ENCODE measurements around the gene SORBS2. TPM values are rescaled to one million over a fixed set of nuclear protein-coding genes. Genes with fewer than 3 reads are reported as not detected.

SORBS2 gene
- total and polyA plus RNA-seq, 7 experiments from 2014 or later, result 0.21 to 1.4 TPM; not detected in 5

DNA sequence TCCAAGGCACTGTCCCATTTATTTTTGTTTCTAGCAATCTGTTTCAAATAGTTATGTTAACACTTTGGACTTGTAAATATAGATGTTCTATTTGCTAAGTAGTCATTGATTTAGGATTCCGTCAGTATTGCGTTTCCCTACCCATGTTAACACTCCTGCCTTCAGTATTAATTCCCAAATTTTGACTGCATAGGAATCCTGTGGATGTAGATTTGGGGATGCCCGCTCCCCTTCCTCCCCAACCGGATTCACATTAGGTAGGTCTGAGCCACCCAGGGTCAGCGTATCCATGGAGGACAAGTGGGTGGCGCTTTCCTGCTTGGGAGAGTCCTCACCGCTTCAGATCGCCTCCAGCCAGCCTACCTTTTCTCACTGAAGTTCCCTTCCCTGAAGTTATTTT is 1.1 kb upstream of the SORBS2 start:
- Mint-ChIP-seq H3K9me3 (peaks cover 0 to 4% (median 0%) of the 10 kb centered on the region in 11 donors), H3K27me3 (peaks cover 9 to 38% (median 28%) of the 10 kb centered on the region in 5 donors), H3K27ac (no peak overlapping the region), H3K36me3 (no peaks in the 10 kb centered on the region), H3K4me3 (no peak overlapping the region), H3K4me1 (peaks cover 0 to 5% (median 0%) of the 10 kb centered on the region in 7 donors)
- no peak for ATAC-seq
- no peaks in the 10 kb centered on the region for H3K36me3 ChIP-seq (ENCODE audit: control insufficient read depth in 2 of 3, insufficient read depth in 3 of 3, low read length in 3 of 3)
- DNase-seq, result no peak
- H3K4me1 ChIP-seq (ENCODE audit: control insufficient read depth in 2 of 2, insufficient read depth in 2 of 2, low read length in 2 of 2), result no peaks in the 10 kb centered on the region
- H3K4me3 ChIP-seq (ENCODE audit: low read length), result no peak overlapping the region
- no peaks in the 10 kb centered on the region for H3K27me3 ChIP-seq (ENCODE audit: control insufficient read depth in 2 of 2, insufficient read depth in 2 of 2, low read length in 2 of 2)
- no peak overlapping the region for H3K27ac ChIP-seq (ENCODE audit: low read depth, low read length)
- intact Hi-C loops (cut with micrococcal nuclease), result no loop called here
- CTCF ChIA-PET, result no interaction called here
- H3K9me3 ChIP-seq (ENCODE audit: control insufficient read depth in 2 of 3, low read length in 3 of 3), result no peaks in the 10 kb centered on the region
- POLR2A ChIA-PET, result no interaction called here

DNA sequence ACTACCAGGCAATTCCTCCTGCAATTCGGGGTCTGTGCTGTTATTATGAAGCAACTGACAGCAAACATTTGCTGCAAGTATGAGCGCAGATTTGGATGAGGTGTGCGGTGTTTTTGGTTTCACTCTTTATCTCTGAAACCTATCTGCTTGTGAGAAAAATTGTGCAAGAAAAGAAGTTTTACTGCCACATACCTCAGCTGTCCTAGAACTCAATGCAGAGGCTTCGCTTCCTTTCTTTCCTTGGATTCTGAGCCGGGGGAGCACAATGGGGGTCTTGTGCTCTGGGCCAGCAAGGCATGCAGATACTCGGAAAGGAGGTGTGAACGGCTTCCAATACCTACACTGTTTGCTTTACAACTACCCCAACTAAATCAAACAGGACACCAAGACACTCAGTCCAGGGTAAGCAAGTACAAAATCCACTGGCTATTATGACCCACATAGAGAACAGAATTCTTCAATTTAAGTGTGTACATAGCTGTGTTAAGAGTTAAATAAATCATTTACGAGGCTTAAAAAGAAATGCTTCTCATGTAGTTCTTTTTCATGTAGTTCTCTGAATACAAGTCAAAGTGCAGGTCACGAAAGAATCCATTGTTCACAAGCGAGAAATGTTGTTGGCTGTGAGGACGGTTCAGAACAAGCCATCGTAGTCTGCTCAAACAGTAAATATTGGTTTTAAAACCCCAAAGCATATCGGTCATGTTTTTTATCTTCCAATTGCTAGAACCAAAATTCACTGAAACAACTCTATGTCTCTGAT is 1.1 kb downstream of the SORBS2 start:
- Mint-ChIP-seq H3K27me3 (peaks cover 9 to 38% (median 28%) of the 10 kb centered on the region in 5 donors), H3K9me3 (peaks cover 0 to 4% (median 0%) of the 10 kb centered on the region in 11 donors), H3K4me1 (peaks cover 0 to 5% (median 0%) of the 10 kb centered on the region in 7 donors), H3K36me3 (no peaks in the 10 kb centered on the region), H3K4me3 (no peak overlapping the region), H3K27ac (no peak overlapping the region)
- no peak for DNase-seq
- H3K4me1 ChIP-seq (ENCODE audit: control insufficient read depth in 2 of 2, insufficient read depth in 2 of 2, low read length in 2 of 2), result no peaks in the 10 kb centered on the region
- no peak for ATAC-seq
- no peak overlapping the region for H3K27ac ChIP-seq (ENCODE audit: low read depth, low read length)
- no peak overlapping the region for H3K4me3 ChIP-seq (ENCODE audit: low read length)
- H3K36me3 ChIP-seq (ENCODE audit: control insufficient read depth in 2 of 3, insufficient read depth in 3 of 3, low read length in 3 of 3), result no peaks in the 10 kb centered on the region
- intact Hi-C loops (cut with micrococcal nuclease), result no loop called here
- ChIA-PET POLR2A (no interaction called here), CTCF (no interaction called here)
- H3K27me3 ChIP-seq (ENCODE audit: control insufficient read depth in 2 of 2, insufficient read depth in 2 of 2, low read length in 2 of 2), result no peaks in the 10 kb centered on the region
- H3K9me3 ChIP-seq (ENCODE audit: control insufficient read depth in 2 of 3, low read length in 3 of 3), result no peaks in the 10 kb centered on the region

DNA sequence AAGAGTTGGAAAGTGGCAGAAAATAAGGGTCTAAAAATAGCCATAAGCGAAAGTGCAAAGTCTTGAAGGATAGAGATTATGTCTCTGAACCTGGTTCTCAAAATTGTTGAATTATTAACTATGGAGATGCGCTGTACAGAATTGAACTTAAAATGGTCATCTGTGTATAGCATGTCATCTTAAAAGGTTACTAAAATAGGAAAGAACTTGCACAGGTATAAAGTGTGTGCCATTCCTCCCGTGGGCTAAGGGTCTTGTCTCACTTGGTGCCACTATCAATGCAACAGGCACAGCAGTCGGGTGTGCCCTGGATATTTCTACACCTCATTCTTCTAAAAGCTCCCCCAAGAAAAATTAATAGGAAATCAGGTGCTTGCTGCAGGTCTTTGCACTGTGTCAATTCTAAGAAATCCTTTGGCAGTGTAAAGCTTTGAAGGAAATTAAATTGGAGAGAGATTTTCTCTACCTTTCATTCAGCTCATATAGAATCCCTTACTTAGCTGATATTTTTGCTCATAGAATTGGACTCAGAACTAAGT is 2.4 kb downstream of the SORBS2 start:
- peaks cover 0 to 5% (median 0%) of the 10 kb centered on the region in 7 donors for H3K4me1 Mint-ChIP-seq
- no peak overlapping the region for H3K4me3 Mint-ChIP-seq
- H3K36me3 Mint-ChIP-seq, result no peaks in the 10 kb centered on the region
- H3K36me3 ChIP-seq (ENCODE audit: control insufficient read depth in 2 of 3, insufficient read depth in 3 of 3, low read length in 3 of 3), result no peaks in the 10 kb centered on the region
- ChIA-PET POLR2A (no interaction called here), CTCF (no interaction called here)
- intact Hi-C loops (cut with micrococcal nuclease), result no loop called here
- H3K9me3 ChIP-seq (ENCODE audit: control insufficient read depth in 2 of 3, low read length in 3 of 3), result no peaks in the 10 kb centered on the region
- peaks cover 5 to 34% (median 25%) of the 10 kb centered on the region in 5 donors for H3K27me3 Mint-ChIP-seq
- no peaks in the 10 kb centered on the region for H3K4me1 ChIP-seq (ENCODE audit: control insufficient read depth in 2 of 2, insufficient read depth in 2 of 2, low read length in 2 of 2)
- no peak overlapping the region for H3K27ac ChIP-seq (ENCODE audit: low read depth, low read length)
- DNase-seq, result no peak
- no peak overlapping the region for H3K27ac Mint-ChIP-seq
- no peak for ATAC-seq
- H3K4me3 ChIP-seq (ENCODE audit: low read length), result no peak overlapping the region
- H3K9me3 Mint-ChIP-seq, result peaks cover 0 to 4% (median 0%) of the 10 kb centered on the region in 11 donors
- no peaks in the 10 kb centered on the region for H3K27me3 ChIP-seq (ENCODE audit: control insufficient read depth in 2 of 2, insufficient read depth in 2 of 2, low read length in 2 of 2)

DNA sequence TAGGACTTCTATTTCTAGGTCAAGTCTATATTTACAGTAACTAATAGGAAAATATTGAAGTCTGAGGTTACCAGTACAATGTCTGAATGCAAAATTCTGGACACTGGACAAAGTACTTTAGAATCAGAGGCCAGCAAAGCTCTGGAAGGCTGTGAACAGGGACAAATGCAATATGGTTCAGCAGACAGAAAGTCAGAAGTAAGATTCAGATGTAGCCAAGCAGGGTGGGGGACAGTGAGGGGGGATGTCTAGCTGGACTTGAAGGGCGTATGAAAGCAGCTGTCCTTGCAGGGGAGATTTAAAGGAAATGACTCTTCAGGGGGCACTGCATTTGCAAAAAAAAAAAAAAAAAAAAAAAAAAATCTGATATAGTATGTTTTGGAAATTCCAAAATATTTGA is 2.9 kb downstream of the SORBS2 start:
- Histone ChIP-seq H3K4me3 (ENCODE audit: low read length) (no peak overlapping the region), H3K36me3 (ENCODE audit: control insufficient read depth in 2 of 3, insufficient read depth in 3 of 3, low read length in 3 of 3) (no peaks in the 10 kb centered on the region), H3K4me1 (ENCODE audit: control insufficient read depth in 2 of 2, insufficient read depth in 2 of 2, low read length in 2 of 2) (no peaks in the 10 kb centered on the region), H3K9me3 (ENCODE audit: control insufficient read depth in 2 of 3, low read length in 3 of 3) (no peaks in the 10 kb centered on the region), H3K27me3 (ENCODE audit: control insufficient read depth in 2 of 2, insufficient read depth in 2 of 2, low read length in 2 of 2) (no peaks in the 10 kb centered on the region), H3K27ac (ENCODE audit: low read depth, low read length) (no peak overlapping the region)
- CTCF ChIA-PET, result no interaction called here
- ATAC-seq, result no peak
- POLR2A ChIA-PET, result no interaction called here
- Mint-ChIP-seq H3K27me3 (peaks cover 3 to 31% (median 23%) of the 10 kb centered on the region in 5 donors), H3K27ac (no peak overlapping the region), H3K4me3 (no peak overlapping the region), H3K36me3 (no peaks in the 10 kb centered on the region), H3K9me3 (peaks cover 0 to 4% (median 0%) of the 10 kb centered on the region in 11 donors), H3K4me1 (peaks cover 0 to 5% (median 0%) of the 10 kb centered on the region in 7 donors)
- intact Hi-C loops (cut with micrococcal nuclease), result no loop called here
- no peak for DNase-seq

DNA sequence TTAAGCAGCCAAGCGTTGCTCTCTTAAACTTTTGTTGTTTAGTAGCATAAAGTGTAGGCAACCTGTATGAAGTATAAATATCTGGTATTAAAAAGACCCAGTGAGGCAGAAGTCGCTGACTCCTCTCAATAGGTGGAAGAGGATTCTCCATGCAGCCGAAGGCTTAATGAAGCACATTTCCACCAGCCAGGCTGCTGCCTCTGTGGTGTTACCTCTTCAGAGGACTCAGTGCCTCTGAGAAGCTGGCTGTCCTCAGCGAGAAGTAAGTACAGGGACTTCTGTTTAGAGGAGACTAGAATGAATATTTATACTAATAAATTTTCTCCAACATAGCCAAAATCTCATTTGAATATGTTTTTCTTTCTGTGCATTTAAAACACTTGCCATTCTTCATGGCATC is 6.0 kb downstream of the SORBS2 start:
- no peak overlapping the region for H3K27ac Mint-ChIP-seq
- ChIA-PET POLR2A (no interaction called here), CTCF (no interaction called here)
- Histone ChIP-seq H3K4me1 (ENCODE audit: control insufficient read depth in 2 of 2, insufficient read depth in 2 of 2, low read length in 2 of 2) (no peaks in the 10 kb centered on the region), H3K27ac (ENCODE audit: low read depth, low read length) (no peak overlapping the region), H3K9me3 (ENCODE audit: control insufficient read depth in 2 of 3, low read length in 3 of 3) (no peaks in the 10 kb centered on the region), H3K4me3 (ENCODE audit: low read length) (no peak overlapping the region), H3K27me3 (ENCODE audit: control insufficient read depth in 2 of 2, insufficient read depth in 2 of 2, low read length in 2 of 2) (no peaks in the 10 kb centered on the region), H3K36me3 (ENCODE audit: control insufficient read depth in 2 of 3, insufficient read depth in 3 of 3, low read length in 3 of 3) (no peaks in the 10 kb centered on the region)
- no peaks in the 10 kb centered on the region for H3K4me1 Mint-ChIP-seq
- H3K27me3 Mint-ChIP-seq, result peaks cover 0 to 13% (median 12%) of the 10 kb centered on the region in 5 donors
- peaks cover 0 to 13% (median 0%) of the 10 kb centered on the region in 11 donors for H3K9me3 Mint-ChIP-seq
- no peak overlapping the region for H3K4me3 Mint-ChIP-seq
- H3K36me3 Mint-ChIP-seq, result peaks cover 0 to 1% (median 0%) of the 10 kb centered on the region in 5 donors
- DNase-seq (no peak), ATAC-seq (no peak)
- intact Hi-C loops (cut with micrococcal nuclease), result no loop called here

DNA sequence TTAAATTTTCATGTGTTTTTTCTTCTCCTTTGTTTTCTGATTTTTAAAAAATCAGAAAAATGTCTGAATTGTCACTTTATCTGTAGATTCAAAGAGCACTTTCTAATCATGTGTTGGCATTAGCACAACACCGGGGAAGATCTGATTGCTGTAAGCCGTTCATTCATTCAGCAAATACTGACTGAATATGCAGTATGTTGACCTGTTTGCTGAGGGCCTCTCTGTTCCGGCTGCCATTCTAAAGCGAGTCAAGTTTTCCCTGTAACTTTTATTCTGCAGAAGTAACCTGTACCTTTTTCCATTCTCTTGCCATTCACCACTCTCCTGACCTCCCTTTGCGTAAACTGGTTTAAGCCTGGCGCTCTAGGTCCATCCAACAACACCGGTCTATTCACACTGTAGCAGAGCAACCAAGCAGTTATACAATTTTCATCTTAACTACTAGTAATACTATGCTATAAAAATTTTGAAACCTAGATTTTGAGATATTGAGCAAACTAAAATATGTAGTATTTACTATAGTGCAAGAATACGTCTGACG is 6.7 kb downstream of the SORBS2 start:
- H3K4me3 Mint-ChIP-seq, result no peak overlapping the region
- H3K4me1 Mint-ChIP-seq, result no peaks in the 10 kb centered on the region
- no peak overlapping the region for H3K27ac Mint-ChIP-seq
- no peaks in the 10 kb centered on the region for H3K36me3 ChIP-seq (ENCODE audit: control insufficient read depth in 2 of 3, insufficient read depth in 3 of 3, low read length in 3 of 3)
- CTCF ChIA-PET, result no interaction called here
- H3K9me3 ChIP-seq (ENCODE audit: control insufficient read depth in 2 of 3, low read length in 3 of 3), result no peaks in the 10 kb centered on the region
- no peak overlapping the region for H3K27ac ChIP-seq (ENCODE audit: low read depth, low read length)
- H3K4me3 ChIP-seq (ENCODE audit: low read length), result no peak overlapping the region
- no peaks in the 10 kb centered on the region for H3K27me3 ChIP-seq (ENCODE audit: control insufficient read depth in 2 of 2, insufficient read depth in 2 of 2, low read length in 2 of 2)
- H3K4me1 ChIP-seq (ENCODE audit: control insufficient read depth in 2 of 2, insufficient read depth in 2 of 2, low read length in 2 of 2), result no peaks in the 10 kb centered on the region
- peaks cover 0 to 17% (median 0%) of the 10 kb centered on the region in 11 donors for H3K9me3 Mint-ChIP-seq
- H3K36me3 Mint-ChIP-seq, result peaks cover 0 to 6% (median 0%) of the 10 kb centered on the region in 5 donors
- H3K27me3 Mint-ChIP-seq, result peaks cover 0 to 13% (median 12%) of the 10 kb centered on the region in 5 donors
- DNase-seq (no peak), ATAC-seq (no peak)
- intact Hi-C loops (cut with micrococcal nuclease), result no loop called here
- POLR2A ChIA-PET, result no interaction called here
